Glutamatergic neuron (in vitro differentiated cells): ENCODE measurements around the gene RAB11B. TPM values are rescaled to one million over a fixed set of nuclear protein-coding genes. Genes with fewer than 3 reads are reported as not detected.
"Not testable (repeated sequence)": the region's sequence is repeated elsewhere in the genome, so short reads cannot be mapped to it uniquely, and the experiment has no call there.

Source experiments
- DNase-seq: peaks from one replicate; pipeline ENCODE4 v3.0.0; 2022
- H3K27ac Mint-ChIP-seq: one replicate; pipeline ENCODE4 v1.8.0; 2020; ENCODE audit warnings: mild to moderate bottlenecking, mixed read lengths, inconsistent platforms; ENCODE audit not compliant: unreplicated experiment
- H3K27me3 Mint-ChIP-seq: one replicate; pipeline ENCODE4 v1.8.0; 2020; ENCODE audit warnings: mild to moderate bottlenecking, moderate library complexity, mixed read lengths, inconsistent platforms; ENCODE audit not compliant: unreplicated experiment
- H3K36me3 Mint-ChIP-seq: one replicate; pipeline ENCODE4 v1.8.0; 2020; ENCODE audit warnings: mild to moderate bottlenecking, mixed read lengths, inconsistent platforms; ENCODE audit not compliant: unreplicated experiment
- H3K4me1 Mint-ChIP-seq: one replicate; pipeline ENCODE4 v1.8.0; 2020; ENCODE audit warnings: mild to moderate bottlenecking, low read depth, mixed read lengths, inconsistent platforms; ENCODE audit not compliant: unreplicated experiment
- H3K4me3 Mint-ChIP-seq: one replicate; pipeline ENCODE4 v1.8.0; 2020; ENCODE audit warnings: mild to moderate bottlenecking, mixed read lengths, inconsistent platforms; ENCODE audit not compliant: unreplicated experiment
- H3K9me3 Mint-ChIP-seq: one replicate; pipeline ENCODE4 v1.8.0; 2020; ENCODE audit warnings: mild to moderate bottlenecking, moderate library complexity, mixed read lengths, inconsistent platforms; ENCODE audit not compliant: unreplicated experiment
- total RNA-seq: library from RNA; stranded (reverse); fragmentation: NEBNext Ultra II Directional; extraction: Animal tissue kit (Norgen Biotek cat#: 25700); gene quantifications from one replicate; pipeline ENCODE4 v1.2.1, GENCODE V29; 2021; ENCODE audit not compliant: unreplicated experiment
- TF ChIP-seq, protein P1 (sequence below): fragments of 200-600 bp; sonication (generic); IDR thresholded peaks from one replicate; pipeline ENCODE4 v1.5.0; 2021; ENCODE audit not compliant: partially characterized antibody, unreplicated experiment

The RAB11B gene
- total RNA-seq, 1 donor from 2014 or later, result 137 TPM

DNA sequence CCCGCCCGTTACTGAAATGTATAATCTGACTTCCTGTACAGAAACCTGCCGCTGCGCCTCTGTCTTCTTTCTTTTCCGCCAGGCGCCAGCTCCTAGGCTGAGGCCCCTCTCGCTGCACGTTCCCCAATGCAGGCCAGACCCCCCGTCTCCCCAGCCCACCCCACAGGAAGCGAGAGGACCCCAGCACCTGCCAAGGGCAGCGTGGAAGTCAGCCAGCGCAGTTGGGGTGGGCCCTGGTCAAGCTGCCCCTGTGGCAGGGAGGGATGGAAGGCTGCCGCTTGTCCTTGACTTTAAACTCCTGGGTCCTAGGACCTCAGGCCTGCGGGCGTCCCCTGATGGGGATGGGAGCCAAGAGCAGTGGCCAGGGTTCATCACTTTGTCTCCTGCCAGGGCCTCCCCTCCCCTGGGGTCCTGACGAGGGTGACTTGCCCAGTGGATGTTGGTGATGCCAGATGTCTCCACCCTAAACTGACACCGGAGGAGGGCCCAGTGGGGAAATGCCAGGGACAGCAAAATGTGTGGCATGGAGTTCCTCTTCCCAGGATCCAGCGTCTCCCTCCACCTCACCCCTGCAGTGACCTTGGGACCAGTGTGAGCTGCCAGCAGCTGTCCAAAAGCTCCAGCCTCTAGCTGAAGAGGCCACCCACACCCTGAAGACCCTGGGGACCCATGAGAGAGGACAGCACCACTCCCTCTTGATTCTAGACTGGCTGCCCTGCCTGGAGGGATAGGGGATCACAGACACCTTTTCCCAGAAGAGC, 14.4 kb downstream of the RAB11B start:
- no peak overlapping the region for H3K27ac Mint-ChIP-seq
- DNase-seq, result no peak
- H3K4me3 Mint-ChIP-seq, result no peak overlapping the region
- peaks cover 1% of the 10 kb centered on the region for H3K27me3 Mint-ChIP-seq
- peaks cover 5% of the 10 kb centered on the region for H3K9me3 Mint-ChIP-seq
- TF ChIP-seq, protein P1, sequence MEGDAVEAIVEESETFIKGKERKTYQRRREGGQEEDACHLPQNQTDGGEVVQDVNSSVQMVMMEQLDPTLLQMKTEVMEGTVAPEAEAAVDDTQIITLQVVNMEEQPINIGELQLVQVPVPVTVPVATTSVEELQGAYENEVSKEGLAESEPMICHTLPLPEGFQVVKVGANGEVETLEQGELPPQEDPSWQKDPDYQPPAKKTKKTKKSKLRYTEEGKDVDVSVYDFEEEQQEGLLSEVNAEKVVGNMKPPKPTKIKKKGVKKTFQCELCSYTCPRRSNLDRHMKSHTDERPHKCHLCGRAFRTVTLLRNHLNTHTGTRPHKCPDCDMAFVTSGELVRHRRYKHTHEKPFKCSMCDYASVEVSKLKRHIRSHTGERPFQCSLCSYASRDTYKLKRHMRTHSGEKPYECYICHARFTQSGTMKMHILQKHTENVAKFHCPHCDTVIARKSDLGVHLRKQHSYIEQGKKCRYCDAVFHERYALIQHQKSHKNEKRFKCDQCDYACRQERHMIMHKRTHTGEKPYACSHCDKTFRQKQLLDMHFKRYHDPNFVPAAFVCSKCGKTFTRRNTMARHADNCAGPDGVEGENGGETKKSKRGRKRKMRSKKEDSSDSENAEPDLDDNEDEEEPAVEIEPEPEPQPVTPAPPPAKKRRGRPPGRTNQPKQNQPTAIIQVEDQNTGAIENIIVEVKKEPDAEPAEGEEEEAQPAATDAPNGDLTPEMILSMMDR, result no peak
- H3K36me3 Mint-ChIP-seq, result no peaks in the 10 kb centered on the region
- no peaks in the 10 kb centered on the region for H3K4me1 Mint-ChIP-seq

DNA sequence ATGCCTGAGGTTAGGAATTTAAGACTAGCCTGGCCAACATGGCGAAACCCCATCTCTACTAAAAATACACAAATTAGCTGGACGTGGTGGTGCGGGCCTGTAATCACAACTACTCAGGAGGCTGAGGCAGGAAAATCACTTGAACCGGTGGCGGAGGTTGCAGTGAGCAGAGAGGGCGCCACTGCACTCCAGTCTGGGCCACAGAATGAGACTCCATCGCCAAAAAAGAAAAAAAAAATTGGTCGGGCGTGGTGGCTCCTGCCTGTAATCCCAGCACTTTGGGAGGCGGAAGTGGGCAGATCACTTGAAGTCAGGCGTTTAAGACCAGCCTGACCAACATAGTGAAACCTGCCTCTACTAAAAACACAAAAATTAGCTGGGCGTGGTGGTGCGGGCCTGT, 20.6 kb downstream of the RAB11B start:
- not testable (repeated sequence) for H3K4me1 Mint-ChIP-seq, H3K4me3 Mint-ChIP-seq, H3K36me3 Mint-ChIP-seq, H3K27me3 Mint-ChIP-seq, H3K27ac Mint-ChIP-seq, DNase-seq, H3K9me3 Mint-ChIP-seq

DNA sequence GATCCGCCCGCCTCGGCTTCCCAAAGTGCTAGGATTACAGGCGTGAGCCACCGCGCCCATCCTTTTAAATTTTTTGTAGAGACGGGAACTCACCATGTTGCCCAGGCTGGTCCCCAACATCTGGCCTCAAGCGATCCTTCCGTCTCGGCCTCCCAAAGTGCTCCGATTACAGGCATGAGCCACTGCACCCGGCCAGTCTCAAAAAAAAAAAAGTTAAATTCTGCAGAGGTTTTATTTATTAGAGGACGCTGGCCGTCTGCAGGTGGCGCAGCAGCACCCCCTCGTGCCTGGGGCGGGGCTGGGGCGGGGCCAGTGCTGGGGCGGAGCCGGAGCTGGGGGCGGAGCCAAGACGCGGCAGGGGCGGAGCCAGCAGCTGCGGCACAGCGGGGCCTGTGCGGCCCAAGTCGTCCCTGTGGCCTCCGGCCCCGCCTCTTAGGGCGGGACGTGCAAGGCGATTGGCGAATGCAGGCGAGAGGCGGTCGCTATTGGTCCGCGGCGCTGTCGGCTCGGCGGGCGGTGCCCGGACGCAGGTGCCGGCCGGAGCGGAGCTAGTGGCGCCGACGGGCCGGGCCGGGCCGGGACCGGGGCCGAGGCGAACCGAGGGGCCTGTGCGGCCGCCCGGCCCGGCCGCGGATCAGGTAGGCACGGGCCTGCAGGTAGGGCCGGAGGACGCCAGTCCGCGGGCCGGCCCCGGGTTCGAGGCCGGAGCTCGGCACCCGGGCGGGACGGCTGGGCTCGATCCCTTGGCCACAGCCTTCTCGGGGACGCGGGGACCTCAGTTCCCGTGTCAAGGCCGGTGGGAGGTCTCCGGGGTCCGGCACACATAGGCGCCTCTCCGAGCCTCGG, 22.8 kb downstream of the RAB11B start, which contains the start of gene MARCHF2:
TSS of gene MARCHF2 (plus strand) at position 523 of the 846 bp plus-strand sequence. CDS start 8,536 bp downstream, outside the sequence.
- H3K27ac Mint-ChIP-seq, result no peak within 1 kb of the TSS
- peaks cover 2% of the 10 kb centered on the region for H3K9me3 Mint-ChIP-seq
- H3K27me3 Mint-ChIP-seq, result peaks cover 4% of the 10 kb centered on the region
- H3K4me1 Mint-ChIP-seq, result no peaks in the 10 kb centered on the region
- DNase-seq, result peak; percentile 96
- no peaks in the 10 kb centered on the region for H3K36me3 Mint-ChIP-seq
- peak within 1 kb of the TSS; percentile 80 for H3K4me3 Mint-ChIP-seq
- TF ChIP-seq, protein P1, result peak; percentile 58

DNA sequence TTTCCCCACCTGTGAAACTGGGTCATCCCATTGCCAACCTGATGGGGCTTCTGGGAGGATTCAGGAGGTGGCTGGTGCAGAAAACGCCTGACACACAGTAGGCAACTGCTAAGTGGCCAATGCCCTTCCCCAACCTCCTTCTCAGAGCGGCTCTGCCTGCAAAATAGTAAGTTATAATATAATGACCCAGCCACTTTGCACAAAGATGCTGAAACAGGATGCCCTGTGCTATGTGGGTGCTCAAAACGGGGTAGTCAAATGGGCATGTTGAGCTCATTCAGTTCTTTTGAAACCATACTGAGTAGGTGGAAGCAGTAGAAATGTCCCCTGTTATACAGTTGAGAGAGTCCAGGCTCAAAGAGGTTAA, 23.5 kb downstream of the RAB11B start:
- Mint-ChIP-seq H3K36me3 (no peaks in the 10 kb centered on the region), H3K27me3 (peaks cover 4% of the 10 kb centered on the region), H3K4me3 (peak overlapping the region; percentile 80), H3K27ac (no peak overlapping the region), H3K4me1 (no peaks in the 10 kb centered on the region), H3K9me3 (peaks cover 4% of the 10 kb centered on the region)
- TF ChIP-seq, protein P1, result no peak
- no peak for DNase-seq

DNA sequence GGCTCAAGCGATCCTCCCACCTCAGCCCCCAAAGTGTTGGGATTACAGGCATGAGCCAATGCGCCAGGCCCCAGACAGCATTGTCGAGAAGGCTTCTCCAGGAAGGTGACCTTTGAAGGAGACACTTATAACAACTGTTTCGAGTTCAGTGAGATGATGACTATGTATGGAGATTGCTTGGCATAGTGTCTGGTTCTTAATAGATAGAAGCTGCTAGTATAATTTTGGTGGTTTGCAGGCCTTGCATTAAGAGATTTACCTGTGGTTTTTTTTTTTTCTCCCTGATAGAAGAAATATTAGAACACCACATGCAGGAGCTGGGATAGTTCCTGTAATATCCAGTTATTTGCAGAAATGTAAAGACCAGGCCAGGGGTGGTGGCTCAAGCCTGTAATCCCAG, 26.6 kb downstream of the RAB11B start:
- no peak for DNase-seq
- no peak overlapping the region for H3K4me3 Mint-ChIP-seq
- H3K4me1 Mint-ChIP-seq, result no peaks in the 10 kb centered on the region
- TF ChIP-seq, protein P1, result no peak
- H3K27me3 Mint-ChIP-seq, result peaks cover 4% of the 10 kb centered on the region
- H3K27ac Mint-ChIP-seq, result no peak overlapping the region
- no peaks in the 10 kb centered on the region for H3K36me3 Mint-ChIP-seq
- H3K9me3 Mint-ChIP-seq, result peaks cover 4% of the 10 kb centered on the region
